VCaP (cell line): ENCODE results near the gene CUTA.

Source experiments
- H3K27ac ChIP-seq: fragments of 450-650 bp; 2 replicates; pipeline ENCODE4 v1.5.1; 2017
- CTCF ChIP-seq: fragments of 450-650 bp; conservative IDR thresholded peaks from 2 replicates; pipeline ENCODE4 v1.5.1; 2017; ENCODE audit warnings: mild to moderate bottlenecking, moderate library complexity

Gene CUTA

GRCh38 chr6:33417903-33418689, at the start of gene CUTA:
Gene CUTA (minus strand): TSS chr6:33418107. CDS start chr6:33418000, 107 bp downstream.
- TF ChIP-seq CTCF: peak; percentile 74
- peak within 1 kb of the TSS; percentile 94 for H3K27ac ChIP-seq

GRCh38 chr6:33467091-33467490, 49.2 kb upstream of the CUTA start:
- H3K27ac ChIP-seq: no peak overlapping the region
- no peak for TF ChIP-seq CTCF

GRCh38 chr6:33466075-33466735, 48.3 kb upstream of the CUTA start:
- TF ChIP-seq CTCF: no peak
- no peak overlapping the region for H3K27ac ChIP-seq

- no peak overlapping the region for H3K27ac ChIP-seq
- no peak for TF ChIP-seq CTCF
Measured at GRCh38 chr6:33459226-33459625, 41.3 kb upstream of the CUTA start.

GRCh38 chr6:33458676-33459075, 40.8 kb upstream of the CUTA start:
- H3K27ac ChIP-seq: no peak overlapping the region
- TF ChIP-seq CTCF: no peak

- H3K27ac ChIP-seq: no peak overlapping the region
- no peak for TF ChIP-seq CTCF
Measured at GRCh38 chr6:33456156-33456555, 38.2 kb upstream of the CUTA start.

- TF ChIP-seq CTCF: no peak
- peak overlapping the region; percentile 86 for H3K27ac ChIP-seq
Measured at GRCh38 chr6:33455051-33455450, 37.1 kb upstream of the CUTA start.
